Spleen (tissue), 7 donors: ENCODE measurements around the gene RBM4.

ENCODE experiments used
- POLR2A ChIP-seq, 3 donors: fragments of 450-650 bp; IDR thresholded peaks; one replicate each; pipeline ENCODE4 v1.5.1; 2017; ENCODE audit warnings: antibody characterized with exemption in 3 of 3, mild to moderate bottlenecking in 1 of 3
- TF ChIP-seq, protein P1 (sequence below), 11 experiments: fragments of 200-600 bp in 7 of 11; fragments of 450-650 bp in 4 of 11; sonication (generic) in 4 of 11; IDR thresholded peaks in 8 of 11; conservative IDR thresholded peaks in 3 of 11; 1 replicate in 7 of 11; 2 replicates in 4 of 11; pipeline versions ENCODE4 v1.4.0 to v1.8.0; 2016 to 2021; ENCODE audit warnings: antibody characterized with exemption in 11 of 11, inconsistent platforms in 4 of 11, mild to moderate bottlenecking in 1 of 11
- donor health status: DM: no; HTN: no; CAD: no; lungs with moderate emphysema.
- donor health status: DM: no; HTN: no; CAD: no.
- donor health status: DM: no; HTN: no; CAD: no.

DNA sequence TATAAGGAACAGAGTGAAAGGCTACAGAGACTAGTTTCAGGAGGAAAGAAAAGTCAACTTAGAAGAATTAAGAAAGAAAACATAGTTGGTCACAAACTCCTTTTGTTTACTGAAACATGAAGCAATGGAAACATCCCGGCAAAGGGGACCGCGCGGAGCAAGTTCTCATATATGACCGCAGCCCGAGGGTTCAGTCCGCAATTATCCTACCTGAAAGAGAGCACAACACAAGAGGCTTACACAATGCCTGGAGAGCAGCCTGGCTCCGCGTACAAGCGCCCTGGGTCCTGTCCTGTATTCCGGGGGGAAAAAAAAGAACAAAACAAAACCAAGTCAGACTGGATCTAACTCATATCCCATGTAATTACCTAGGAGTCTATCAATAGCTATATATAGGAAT is 26.9 kb downstream of the RBM4 start:
- TF ChIP-seq, protein P1, sequence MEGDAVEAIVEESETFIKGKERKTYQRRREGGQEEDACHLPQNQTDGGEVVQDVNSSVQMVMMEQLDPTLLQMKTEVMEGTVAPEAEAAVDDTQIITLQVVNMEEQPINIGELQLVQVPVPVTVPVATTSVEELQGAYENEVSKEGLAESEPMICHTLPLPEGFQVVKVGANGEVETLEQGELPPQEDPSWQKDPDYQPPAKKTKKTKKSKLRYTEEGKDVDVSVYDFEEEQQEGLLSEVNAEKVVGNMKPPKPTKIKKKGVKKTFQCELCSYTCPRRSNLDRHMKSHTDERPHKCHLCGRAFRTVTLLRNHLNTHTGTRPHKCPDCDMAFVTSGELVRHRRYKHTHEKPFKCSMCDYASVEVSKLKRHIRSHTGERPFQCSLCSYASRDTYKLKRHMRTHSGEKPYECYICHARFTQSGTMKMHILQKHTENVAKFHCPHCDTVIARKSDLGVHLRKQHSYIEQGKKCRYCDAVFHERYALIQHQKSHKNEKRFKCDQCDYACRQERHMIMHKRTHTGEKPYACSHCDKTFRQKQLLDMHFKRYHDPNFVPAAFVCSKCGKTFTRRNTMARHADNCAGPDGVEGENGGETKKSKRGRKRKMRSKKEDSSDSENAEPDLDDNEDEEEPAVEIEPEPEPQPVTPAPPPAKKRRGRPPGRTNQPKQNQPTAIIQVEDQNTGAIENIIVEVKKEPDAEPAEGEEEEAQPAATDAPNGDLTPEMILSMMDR (IDR thresholded peaks at IDR 0.05 in 8 of 11, conservative IDR thresholded peaks at IDR 0.05 in 3 of 11): no peak
- TF ChIP-seq POLR2A (IDR thresholded peaks at IDR 0.05): no peak
